HCT116 (cell line): ENCODE data around the gene KCNRG.

Source experiments
- ATF3 ChIP-seq: IDR thresholded peaks from 2 replicates; pipeline ENCODE4 v1.6.1; 2012
- CBX3 ChIP-seq: IDR thresholded peaks from 2 replicates; pipeline ENCODE4 v1.6.1; 2012; ENCODE audit warnings: low read depth
- CEBPB ChIP-seq: IDR thresholded peaks from 2 replicates; pipeline ENCODE4 v1.6.1; 2012; ENCODE audit warnings: low read depth
- CTCF ChIP-seq, 3 experiments: fragments of 200-600 bp in 1 of 3; sonication (generic) in 1 of 3; IDR thresholded peaks in 2 of 3; conservative IDR thresholded peaks in 1 of 3; 2 replicates each; pipeline ENCODE4 v1.5.1; 2012 to 2017; ENCODE audit warnings: low read depth in 2 of 3, low read length in 2 of 3, antibody characterized with exemption in 1 of 3, borderline replicate concordance in 1 of 3, control low read depth in 1 of 3, mild to moderate bottlenecking in 1 of 3, mixed read lengths in 1 of 3, mixed run types in 1 of 3, moderate library complexity in 1 of 3; ENCODE audit not compliant: insufficient read depth in 1 of 3
- EZH2 ChIP-seq: fragments of 200-600 bp; sonication (generic); IDR thresholded peaks from 2 replicates; pipeline ENCODE4 v1.6.1; 2017; ENCODE audit warnings: antibody characterized with exemption, mixed run types
- JUND ChIP-seq: IDR thresholded peaks from 2 replicates; pipeline ENCODE4 v1.6.1; 2012
- POLR2A ChIP-seq: IDR thresholded peaks from 2 replicates; pipeline ENCODE4 v1.7.0; 2011; ENCODE audit warnings: borderline replicate concordance; ENCODE audit not compliant: insufficient read depth, insufficient read length; ENCODE audit errors: extremely low read depth
- POLR2AphosphoS5 ChIP-seq: IDR thresholded peaks from 2 replicates; pipeline ENCODE4 v1.6.1; 2011; ENCODE audit warnings: mild to moderate bottlenecking, low read depth, low read length, moderate library complexity
- RAD21 ChIP-seq: IDR thresholded peaks from 2 replicates; pipeline ENCODE4 v1.6.1; 2012; ENCODE audit warnings: low read depth, mild to moderate bottlenecking
- REST ChIP-seq: IDR thresholded peaks from 2 replicates; pipeline ENCODE4 v1.6.1; 2012; ENCODE audit warnings: low read depth
- SIN3A ChIP-seq: IDR thresholded peaks from 2 replicates; pipeline ENCODE4 v1.6.1; 2012; ENCODE audit warnings: low read depth
- SRF ChIP-seq: IDR thresholded peaks from 2 replicates; pipeline ENCODE4 v1.6.1; 2012; ENCODE audit warnings: low read depth
- TF ChIP-seq, protein P1 (sequence below): IDR thresholded peaks from 2 replicates; pipeline ENCODE4 v1.6.1; 2012

DNA sequence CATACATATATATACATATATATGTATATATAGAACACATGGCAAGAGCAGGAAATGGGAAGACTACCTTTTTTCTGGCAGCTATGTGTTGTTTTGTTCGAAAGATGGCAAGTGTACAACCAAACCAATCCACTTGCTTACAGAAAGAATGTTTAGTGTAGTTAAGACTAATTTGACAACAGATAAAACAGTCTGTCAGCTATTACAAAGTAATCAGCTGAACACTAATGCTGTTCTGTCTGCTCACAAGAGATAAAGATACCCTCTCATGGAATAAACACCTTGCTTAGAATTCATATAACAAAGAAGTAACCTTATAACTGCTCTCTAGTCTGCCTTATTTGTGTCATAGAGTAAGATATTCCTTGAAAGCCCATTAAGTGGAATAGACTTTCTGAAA is 858 bp upstream of the KCNRG start:
- no peak for TF ChIP-seq POLR2AphosphoS5
- TF ChIP-seq CTCF (IDR thresholded peaks at IDR 0.05 in 2 of 3, conservative IDR thresholded peaks at IDR 0.05 in 1 of 3; ENCODE audit: borderline replicate concordance in 1 of 3, insufficient read depth in 1 of 3, low read depth in 2 of 3, low read length in 2 of 3) = no peak
- no peak for TF ChIP-seq EZH2
- no peak for TF ChIP-seq POLR2A
- no peak for TF ChIP-seq JUND
- TF ChIP-seq, protein P1, sequence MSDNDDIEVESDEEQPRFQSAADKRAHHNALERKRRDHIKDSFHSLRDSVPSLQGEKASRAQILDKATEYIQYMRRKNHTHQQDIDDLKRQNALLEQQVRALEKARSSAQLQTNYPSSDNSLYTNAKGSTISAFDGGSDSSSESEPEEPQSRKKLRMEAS = no peak
- TF ChIP-seq CEBPB = no peak
- TF ChIP-seq REST = no peak
- no peak for TF ChIP-seq ATF3
- no peak for TF ChIP-seq CBX3
- TF ChIP-seq RAD21 = no peak
- TF ChIP-seq SRF = no peak
- TF ChIP-seq SIN3A = no peak
